ENCODE measurements around the gene PSMD4.

PSMD4 gene

GRCh38 chr1:151281969-151282882 lies 27.7 kb downstream of the PSMD4 start, which contains the start of gene ZNF687 (continued):
- no peak for TF ChIP-seq PRDM2 (tag by site-specific recombination; IDR thresholded peaks at IDR 0.05; ENCODE audit: borderline replicate concordance)
- no peak for TF ChIP-seq ZBTB48 (tag by site-specific recombination; IDR thresholded peaks at IDR 0.05)
- TF ChIP-seq, protein P1, sequence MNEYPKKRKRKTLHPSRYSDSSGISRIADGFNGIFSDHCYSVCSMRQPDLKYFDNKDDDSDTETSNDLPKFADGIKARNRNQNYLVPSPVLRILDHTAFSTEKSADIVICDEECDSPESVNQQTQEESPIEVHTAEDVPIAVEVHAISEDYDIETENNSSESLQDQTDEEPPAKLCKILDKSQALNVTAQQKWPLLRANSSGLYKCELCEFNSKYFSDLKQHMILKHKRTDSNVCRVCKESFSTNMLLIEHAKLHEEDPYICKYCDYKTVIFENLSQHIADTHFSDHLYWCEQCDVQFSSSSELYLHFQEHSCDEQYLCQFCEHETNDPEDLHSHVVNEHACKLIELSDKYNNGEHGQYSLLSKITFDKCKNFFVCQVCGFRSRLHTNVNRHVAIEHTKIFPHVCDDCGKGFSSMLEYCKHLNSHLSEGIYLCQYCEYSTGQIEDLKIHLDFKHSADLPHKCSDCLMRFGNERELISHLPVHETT (tag by site-specific recombination; IDR thresholded peaks at IDR 0.05): peak; percentile 50; the same call in 1 of the 2 replicates
- TF ChIP-seq ZNF747 (tag by site-specific recombination; IDR thresholded peaks at IDR 0.05): no peak
- TF ChIP-seq ELK4 (IDR thresholded peaks at IDR 0.05; ENCODE audit: borderline replicate concordance, low read depth, low read length): no peak
- TF ChIP-seq, protein P2, sequence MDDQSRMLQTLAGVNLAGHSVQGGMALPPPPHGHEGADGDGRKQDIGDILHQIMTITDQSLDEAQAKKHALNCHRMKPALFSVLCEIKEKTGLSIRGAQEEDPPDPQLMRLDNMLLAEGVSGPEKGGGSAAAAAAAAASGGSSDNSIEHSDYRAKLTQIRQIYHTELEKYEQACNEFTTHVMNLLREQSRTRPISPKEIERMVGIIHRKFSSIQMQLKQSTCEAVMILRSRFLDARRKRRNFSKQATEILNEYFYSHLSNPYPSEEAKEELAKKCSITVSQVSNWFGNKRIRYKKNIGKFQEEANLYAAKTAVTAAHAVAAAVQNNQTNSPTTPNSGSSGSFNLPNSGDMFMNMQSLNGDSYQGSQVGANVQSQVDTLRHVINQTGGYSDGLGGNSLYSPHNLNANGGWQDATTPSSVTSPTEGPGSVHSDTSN (CRISPR knock-in tag; IDR thresholded peaks at IDR 0.05): peak; percentile 100
- TF ChIP-seq ZNF76 (tag by site-specific recombination; IDR thresholded peaks at IDR 0.05; ENCODE audit: borderline replicate concordance, low read depth): no peak; the same call in 1 of the 2 replicates
- TF ChIP-seq, protein P3, sequence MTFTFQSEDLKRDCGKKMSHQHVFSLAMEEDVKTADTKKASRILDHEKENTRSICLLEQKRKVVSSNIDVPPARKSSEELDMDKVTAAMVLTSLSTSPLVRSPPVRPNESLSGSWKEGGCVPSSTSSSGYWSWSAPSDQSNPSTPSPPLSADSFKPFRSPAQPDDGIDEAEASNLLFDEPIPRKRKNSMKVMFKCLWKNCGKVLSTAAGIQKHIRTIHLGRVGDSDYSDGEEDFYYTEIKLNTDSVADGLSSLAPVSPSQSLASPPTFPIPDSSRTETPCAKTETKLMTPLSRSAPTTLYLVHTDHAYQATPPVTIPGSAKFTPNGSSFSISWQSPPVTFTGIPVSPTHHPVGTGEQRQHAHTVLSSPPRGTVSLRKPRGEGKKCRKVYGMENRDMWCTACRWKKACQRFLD (tag by site-specific recombination; IDR thresholded peaks at IDR 0.05): no peak
- TF ChIP-seq ZNF670 (tag by site-specific recombination; IDR thresholded peaks at IDR 0.05; ENCODE audit: low read depth): no peak
- no peak for TF ChIP-seq ZNF624 (tag by site-specific recombination; IDR thresholded peaks at IDR 0.05)
- TF ChIP-seq KLF1 (tag by site-specific recombination; IDR thresholded peaks at IDR 0.05): peak; percentile 53
- TF ChIP-seq GFI1B (tag by site-specific recombination; IDR thresholded peaks at IDR 0.05): no peak
- peak; percentile 88 for TF ChIP-seq ZNF561 (tag by site-specific recombination; IDR thresholded peaks at IDR 0.05; ENCODE audit: borderline replicate concordance)
- TF ChIP-seq ZSCAN16 (tag by site-specific recombination; IDR thresholded peaks at IDR 0.05): no peak
- no peak for TF ChIP-seq ZNF473 (tag by site-specific recombination; IDR thresholded peaks at IDR 0.05)
- no peak for TF ChIP-seq ZNF837 (tag by site-specific recombination; IDR thresholded peaks at IDR 0.05)
- TF ChIP-seq GLIS2 (tag by site-specific recombination; IDR thresholded peaks at IDR 0.05): peak; percentile 92
- TF ChIP-seq, protein P4, sequence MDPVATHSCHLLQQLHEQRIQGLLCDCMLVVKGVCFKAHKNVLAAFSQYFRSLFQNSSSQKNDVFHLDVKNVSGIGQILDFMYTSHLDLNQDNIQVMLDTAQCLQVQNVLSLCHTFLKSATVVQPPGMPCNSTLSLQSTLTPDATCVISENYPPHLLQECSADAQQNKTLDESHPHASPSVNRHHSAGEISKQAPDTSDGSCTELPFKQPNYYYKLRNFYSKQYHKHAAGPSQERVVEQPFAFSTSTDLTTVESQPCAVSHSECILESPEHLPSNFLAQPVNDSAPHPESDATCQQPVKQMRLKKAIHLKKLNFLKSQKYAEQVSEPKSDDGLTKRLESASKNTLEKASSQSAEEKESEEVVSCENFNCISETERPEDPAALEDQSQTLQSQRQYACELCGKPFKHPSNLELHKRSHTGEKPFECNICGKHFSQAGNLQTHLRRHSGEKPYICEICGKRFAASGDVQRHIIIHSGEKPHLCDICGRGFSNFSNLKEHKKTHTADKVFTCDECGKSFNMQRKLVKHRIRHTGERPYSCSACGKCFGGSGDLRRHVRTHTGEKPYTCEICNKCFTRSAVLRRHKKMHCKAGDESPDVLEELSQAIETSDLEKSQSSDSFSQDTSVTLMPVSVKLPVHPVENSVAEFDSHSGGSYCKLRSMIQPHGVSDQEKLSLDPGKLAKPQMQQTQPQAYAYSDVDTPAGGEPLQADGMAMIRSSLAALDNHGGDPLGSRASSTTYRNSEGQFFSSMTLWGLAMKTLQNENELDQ (tag by site-specific recombination; IDR thresholded peaks at IDR 0.05; ENCODE audit: low read depth): no peak
- no peak for TF ChIP-seq ZNF311 (tag by site-specific recombination; IDR thresholded peaks at IDR 0.05; ENCODE audit: borderline replicate concordance)
- no peak for TF ChIP-seq ZNF302 (tag by site-specific recombination; IDR thresholded peaks at IDR 0.05; ENCODE audit: low read depth)
- TF ChIP-seq SCRT1 (tag by site-specific recombination; IDR thresholded peaks at IDR 0.05; ENCODE audit: borderline replicate concordance): no peak
- TF ChIP-seq ZNF214 (tag by site-specific recombination; IDR thresholded peaks at IDR 0.05; ENCODE audit: borderline replicate concordance): no peak
- TF ChIP-seq ZNF211 (tag by site-specific recombination; IDR thresholded peaks at IDR 0.05; ENCODE audit: low read depth): no peak
- TF ChIP-seq ZNF426 (tag by site-specific recombination; IDR thresholded peaks at IDR 0.05): no peak
- TF ChIP-seq MYNN (tag by site-specific recombination; IDR thresholded peaks at IDR 0.05; ENCODE audit: borderline replicate concordance): no peak
- no peak for TF ChIP-seq ZNF510 (tag by site-specific recombination; IDR thresholded peaks at IDR 0.05; ENCODE audit: insufficient replicate concordance)

Data from HEK293 (cell line).